IMR-90 (cell line): ENCODE data around the gene MTREX. TPM values are rescaled to one million over a fixed set of nuclear protein-coding genes. Genes with fewer than 3 reads are reported as not detected.

Experiments used
- ATAC-seq: fragments of 200-7000 bp; cut with Tn5 transposase; 2 replicates; pipeline ENCODE4 v1.9.1; 2020; ENCODE audit warnings: low read depth, mild to moderate bottlenecking, moderate library complexity
- BruUV-seq: library from RNA; stranded (reverse); fragments of 400-500 nt; replicated peaks from 2 replicates; lab custom pipeline; 2021; lab: Mats Ljungman, UMichigan
- CTCF ChIA-PET: fragments of 300-600 bp; formaldehyde crosslinking; extraction: SDS; loops from one replicate; lab custom pipeline; 2021; ENCODE audit warnings: antibody characterized with exemption; lab: Yijun Ruan, JAX
- POLR2A ChIA-PET: fragments of 300-600 bp; sonication (Branson Sonifier 250); formaldehyde crosslinking; loops from one replicate; lab custom pipeline; 2022; ENCODE audit warnings: antibody characterized with exemption; ENCODE audit not compliant: unreplicated experiment; lab: Charles Lee
- DNase-seq: peaks from one replicate; pipeline ENCODE4 v3.0.0; 2013
- H2AFZ ChIP-seq: replicated peaks from 2 replicates; pipeline ENCODE3; 2013; ENCODE audit warnings: low read length, mild to moderate bottlenecking; ENCODE audit not compliant: poor library complexity
- H2AK5ac ChIP-seq: 2 replicates; pipeline ENCODE4 v1.6.1; 2013; ENCODE audit warnings: low read depth, low read length, inconsistent platforms
- H2AK9ac ChIP-seq: replicated peaks from 2 replicates; pipeline ENCODE3; 2013; ENCODE audit warnings: mild to moderate bottlenecking, low read depth, low read length, moderate library complexity; ENCODE audit not compliant: poor library complexity
- H2BK120ac ChIP-seq: 2 replicates; pipeline ENCODE4 v1.6.1; 2013; ENCODE audit warnings: low read depth, low read length, inconsistent platforms
- H2BK15ac ChIP-seq: 3 replicates; pipeline ENCODE4 v1.6.1; 2013; ENCODE audit warnings: low read depth, low read length, inconsistent platforms
- H2BK20ac ChIP-seq: 2 replicates; pipeline ENCODE4 v1.6.1; 2013; ENCODE audit warnings: low read depth, mild to moderate bottlenecking, inconsistent platforms, low read length, moderate library complexity
- H2BK5ac ChIP-seq: 2 replicates; pipeline ENCODE4 v1.6.1; 2013; ENCODE audit warnings: mild to moderate bottlenecking, low read depth, low read length, inconsistent platforms; ENCODE audit not compliant: poor library complexity, severe bottlenecking
- H3K14ac ChIP-seq: replicated peaks from 2 replicates; pipeline ENCODE4 v1.6.1; 2013; ENCODE audit warnings: low read depth, low read length, inconsistent platforms
- H3K18ac ChIP-seq: 2 replicates; pipeline ENCODE4 v1.6.1; 2013; ENCODE audit warnings: low read depth, low read length, control low read depth
- H3K23ac ChIP-seq: 2 replicates; pipeline ENCODE4 v1.6.1; 2013; ENCODE audit warnings: low read depth, low read length, inconsistent platforms
- H3K27ac ChIP-seq: 2 replicates; pipeline ENCODE4 v1.5.1; 2013; ENCODE audit warnings: mild to moderate bottlenecking, control low read depth, low read length; ENCODE audit not compliant: insufficient read depth
- H3K27me3 ChIP-seq: 2 replicates; pipeline ENCODE4 v1.6.1; 2013; ENCODE audit warnings: low read length; ENCODE audit not compliant: control insufficient read depth, insufficient read depth
- H3K36me3 ChIP-seq: 2 replicates; pipeline ENCODE4 v1.6.1; 2013; ENCODE audit warnings: low read length, mixed read lengths; ENCODE audit not compliant: control insufficient read depth, insufficient read depth
- H3K4ac ChIP-seq: 2 replicates; pipeline ENCODE4 v1.6.1; 2013; ENCODE audit warnings: low read depth, low read length, inconsistent platforms
- H3K4me1 ChIP-seq: 2 replicates; pipeline ENCODE4 v1.6.1; 2013; ENCODE audit warnings: low read length, mixed read lengths; ENCODE audit not compliant: control insufficient read depth, insufficient read depth
- H3K4me2 ChIP-seq: 2 replicates; pipeline ENCODE4 v1.6.1; 2013; ENCODE audit warnings: low read depth, mild to moderate bottlenecking, control low read depth, low read length, moderate library complexity
- H3K4me3 ChIP-seq: 2 replicates; pipeline ENCODE4 v1.5.1; 2013; ENCODE audit warnings: low read depth, mild to moderate bottlenecking, control low read depth, low read length, moderate library complexity; ENCODE audit not compliant: insufficient read depth
- H3K56ac ChIP-seq: 2 replicates; pipeline ENCODE4 v1.6.1; 2013; ENCODE audit warnings: low read length, inconsistent platforms; ENCODE audit not compliant: insufficient read depth; ENCODE audit errors: extremely low read depth
- H3K79me1 ChIP-seq, 2 experiments: 2 replicates each; pipeline ENCODE4 v1.6.1; 2013; ENCODE audit warnings: low read length in 2 of 2, inconsistent platforms in 1 of 2, low read depth in 1 of 2
- H3K9ac ChIP-seq: 2 replicates; pipeline ENCODE4 v1.6.1; 2013; ENCODE audit warnings: low read depth, low read length, control low read depth
- H3K9me1 ChIP-seq: 2 replicates; pipeline ENCODE4 v1.6.1; 2013; ENCODE audit warnings: low read length, inconsistent platforms; ENCODE audit not compliant: insufficient read depth
- H3K9me3 ChIP-seq: 2 replicates; pipeline ENCODE4 v1.6.1; 2013; ENCODE audit warnings: low read length; ENCODE audit not compliant: control insufficient read depth, insufficient read depth
- H4K20me1 ChIP-seq: 2 replicates; pipeline ENCODE4 v1.6.1; 2013; ENCODE audit warnings: low read length, inconsistent platforms; ENCODE audit not compliant: insufficient read depth
- H4K5ac ChIP-seq: 2 replicates; pipeline ENCODE4 v1.6.1; 2013; ENCODE audit warnings: mild to moderate bottlenecking, low read depth, low read length, control low read depth
- H4K8ac ChIP-seq, 2 experiments: 2 replicates each; pipeline ENCODE4 v1.6.1; 2013; ENCODE audit warnings: low read depth in 2 of 2, low read length in 2 of 2, control low read depth in 1 of 2, inconsistent platforms in 1 of 2
- H4K91ac ChIP-seq: 2 replicates; pipeline ENCODE4 v1.6.1; 2013; ENCODE audit warnings: low read depth, low read length, inconsistent platforms; ENCODE audit not compliant: insufficient read depth
- BHLHE40 ChIP-seq: fragments of 150-350 bp; IDR thresholded peaks from 2 replicates; pipeline ENCODE4 v1.6.1; 2016; ENCODE audit warnings: mild to moderate bottlenecking, low read depth, low read length
- CEBPB ChIP-seq: IDR thresholded peaks from 2 replicates; pipeline ENCODE4 v1.6.1; 2012; ENCODE audit warnings: low read depth, low read length, improper control_type of control experiment
- CHD1 ChIP-seq: IDR thresholded peaks from 2 replicates; pipeline ENCODE4 v1.6.1; 2012; ENCODE audit warnings: low read depth, low read length, improper control_type of control experiment
- FOS ChIP-seq: fragments of 150-350 bp; IDR thresholded peaks from 2 replicates; pipeline ENCODE4 v1.6.1; 2016; ENCODE audit warnings: low read depth, low read length
- MAFK ChIP-seq: IDR thresholded peaks from 2 replicates; pipeline ENCODE4 v1.6.1; 2012; ENCODE audit warnings: low read depth, low read length, improper control_type of control experiment
- MAZ ChIP-seq: IDR thresholded peaks from 2 replicates; pipeline ENCODE4 v1.6.1; 2012; ENCODE audit warnings: low read depth, mild to moderate bottlenecking, low read length, improper control_type of control experiment, moderate library complexity, borderline replicate concordance
- MXI1 ChIP-seq: IDR thresholded peaks from 2 replicates; pipeline ENCODE4 v1.6.1; 2012; ENCODE audit warnings: low read depth, mild to moderate bottlenecking, low read length, moderate library complexity, borderline replicate concordance
- NFE2L2 ChIP-seq: fragments of 150-350 bp; IDR thresholded peaks from 2 replicates; pipeline ENCODE4 v1.6.1; 2016; ENCODE audit warnings: low read depth, mild to moderate bottlenecking, low read length
- POLR2A ChIP-seq: IDR thresholded peaks from 2 replicates; pipeline ENCODE4 v1.6.1; 2012; ENCODE audit warnings: mild to moderate bottlenecking, low read depth, low read length
- RAD21 ChIP-seq: IDR thresholded peaks from 2 replicates; pipeline ENCODE4 v1.6.1; 2012; ENCODE audit warnings: low read length, improper control_type of control experiment
- RCOR1 ChIP-seq: IDR thresholded peaks from 2 replicates; pipeline ENCODE4 v1.6.1; 2012; ENCODE audit warnings: mild to moderate bottlenecking, low read length, improper control_type of control experiment; ENCODE audit not compliant: insufficient replicate concordance
- SMC3 ChIP-seq: fragments of 150-350 bp; IDR thresholded peaks from 2 replicates; pipeline ENCODE4 v1.6.1; 2016; ENCODE audit warnings: low read depth, mild to moderate bottlenecking, antibody characterized with exemption, low read length, moderate library complexity
- USF2 ChIP-seq: fragments of 150-350 bp; IDR thresholded peaks from 2 replicates; pipeline ENCODE4 v1.6.1; 2017; ENCODE audit warnings: mild to moderate bottlenecking, antibody characterized with exemption, low read length, low read depth
- WGBS, 2 experiments: methylation state at CpG; one replicate each; pipeline versions ENCODE4 v1.1.5 to v1.1.7; 2013; ENCODE audit warnings: missing lambda C conversion rate in 2 of 2; ENCODE audit not compliant: insufficient read length in 1 of 2; ENCODE audit errors: extremely low coverage in 2 of 2; 5-methylcytosine and 5-hydroxymethylcytosine counted together
- dilution Hi-C: fragments of 300-500 bp; cut with HindIII; formaldehyde crosslinking; loops from one replicate; pipeline ENCODE4 v1.14.3; 2018; ENCODE audit warnings: low sequenced_read_pairs; ENCODE audit not compliant: unreplicated experiment
- in situ Hi-C: fragments of 300-500 bp; cut with MboI; formaldehyde crosslinking; loops from 3 replicates; pipeline ENCODE4 v1.14.3; 2019; ENCODE audit warnings: low sequenced_read_pairs, inconsistent platforms, mixed read lengths
- intact Hi-C: fragments of 100-400 bp; cut with micrococcal nuclease; formaldehyde crosslinking; loops from 2 replicates; pipeline ENCODE4 v1.10.0; 2022
- polyA plus RNA-seq, 3 experiments: library from polyadenylated mRNA; depleted of rRNA; stranded (reverse); fragments of >200 nt; gene quantifications; 2 replicates each; pipeline ENCODE4 v1.2.3, GENCODE V29; 2012; ENCODE audit warnings: low replicate concordance in 1 of 3
- total RNA-seq: library from RNA; depleted of rRNA; stranded (reverse); fragments of >200 nt; gene quantifications from 2 replicates; pipeline ENCODE4 v1.2.3, GENCODE V29; 2012
- TF ChIP-seq, protein P1 (sequence below): fragments of 150-350 bp; IDR thresholded peaks from 2 replicates; pipeline ENCODE4 v1.6.1; 2016; ENCODE audit warnings: low read depth, mild to moderate bottlenecking, low read length, moderate library complexity, borderline replicate concordance
- TF ChIP-seq, protein P2 (sequence below): conservative IDR thresholded peaks from 2 replicates; pipeline ENCODE4 v1.5.1; 2012; ENCODE audit warnings: mild to moderate bottlenecking, low read depth, low read length, improper control_type of control experiment

MTREX gene
- total and polyA plus RNA-seq, 2 of the 4 experiments (the other 2 are of a cell fraction) = 22.1 to 33.2 TPM

DNA sequence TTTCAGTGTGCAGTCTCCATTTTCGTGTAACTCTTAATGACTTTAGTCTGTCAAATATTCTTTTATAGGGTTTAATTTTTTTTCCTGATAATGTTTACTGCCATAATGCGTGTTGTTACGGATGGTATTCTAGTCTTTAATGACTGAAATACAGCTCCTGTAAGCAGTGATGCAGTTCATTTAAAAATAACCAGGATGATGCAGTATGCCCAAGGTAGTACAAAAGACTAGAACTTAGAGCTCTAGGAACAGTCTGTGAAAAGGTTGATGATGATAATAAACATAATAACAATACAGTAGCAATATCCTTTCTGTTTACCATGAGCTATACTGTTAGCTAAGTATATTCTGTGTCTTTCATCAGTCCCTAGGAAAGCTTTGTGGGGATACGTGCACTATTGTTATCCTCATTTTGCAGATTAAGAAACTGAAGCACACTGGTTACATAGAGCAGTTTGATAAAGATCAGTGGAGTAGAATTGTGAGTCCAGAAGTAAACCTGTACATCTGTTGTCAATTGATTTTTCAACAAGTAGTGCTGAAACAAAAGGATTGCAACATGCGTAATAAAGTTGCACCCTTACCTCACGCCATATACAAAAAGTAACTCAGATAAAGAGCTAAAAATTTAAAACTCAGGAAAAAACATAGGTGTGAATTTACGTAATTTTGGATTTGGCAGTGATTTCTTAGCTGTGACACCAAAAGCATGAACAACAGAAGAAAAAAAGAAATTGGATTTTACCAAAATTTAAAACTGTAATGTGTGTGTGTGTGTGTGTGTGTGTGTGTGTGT is 64.5 kb downstream of the MTREX start:
- no peak for ATAC-seq
- in situ Hi-C loops = no loop called here
- TF ChIP-seq BHLHE40 = no peak
- no peak for TF ChIP-seq POLR2A
- no peak for TF ChIP-seq NFE2L2
- TF ChIP-seq, protein P1, sequence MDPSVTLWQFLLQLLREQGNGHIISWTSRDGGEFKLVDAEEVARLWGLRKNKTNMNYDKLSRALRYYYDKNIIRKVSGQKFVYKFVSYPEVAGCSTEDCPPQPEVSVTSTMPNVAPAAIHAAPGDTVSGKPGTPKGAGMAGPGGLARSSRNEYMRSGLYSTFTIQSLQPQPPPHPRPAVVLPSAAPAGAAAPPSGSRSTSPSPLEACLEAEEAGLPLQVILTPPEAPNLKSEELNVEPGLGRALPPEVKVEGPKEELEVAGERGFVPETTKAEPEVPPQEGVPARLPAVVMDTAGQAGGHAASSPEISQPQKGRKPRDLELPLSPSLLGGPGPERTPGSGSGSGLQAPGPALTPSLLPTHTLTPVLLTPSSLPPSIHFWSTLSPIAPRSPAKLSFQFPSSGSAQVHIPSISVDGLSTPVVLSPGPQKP = no peak
- TF ChIP-seq MAFK = no peak
- no peak for TF ChIP-seq FOS
- no peak for TF ChIP-seq CEBPB
- no peak for TF ChIP-seq MAZ
- TF ChIP-seq SMC3 = no peak
- no peak for TF ChIP-seq MXI1
- no peak for TF ChIP-seq RCOR1
- TF ChIP-seq USF2 = no peak
- TF ChIP-seq, protein P2, sequence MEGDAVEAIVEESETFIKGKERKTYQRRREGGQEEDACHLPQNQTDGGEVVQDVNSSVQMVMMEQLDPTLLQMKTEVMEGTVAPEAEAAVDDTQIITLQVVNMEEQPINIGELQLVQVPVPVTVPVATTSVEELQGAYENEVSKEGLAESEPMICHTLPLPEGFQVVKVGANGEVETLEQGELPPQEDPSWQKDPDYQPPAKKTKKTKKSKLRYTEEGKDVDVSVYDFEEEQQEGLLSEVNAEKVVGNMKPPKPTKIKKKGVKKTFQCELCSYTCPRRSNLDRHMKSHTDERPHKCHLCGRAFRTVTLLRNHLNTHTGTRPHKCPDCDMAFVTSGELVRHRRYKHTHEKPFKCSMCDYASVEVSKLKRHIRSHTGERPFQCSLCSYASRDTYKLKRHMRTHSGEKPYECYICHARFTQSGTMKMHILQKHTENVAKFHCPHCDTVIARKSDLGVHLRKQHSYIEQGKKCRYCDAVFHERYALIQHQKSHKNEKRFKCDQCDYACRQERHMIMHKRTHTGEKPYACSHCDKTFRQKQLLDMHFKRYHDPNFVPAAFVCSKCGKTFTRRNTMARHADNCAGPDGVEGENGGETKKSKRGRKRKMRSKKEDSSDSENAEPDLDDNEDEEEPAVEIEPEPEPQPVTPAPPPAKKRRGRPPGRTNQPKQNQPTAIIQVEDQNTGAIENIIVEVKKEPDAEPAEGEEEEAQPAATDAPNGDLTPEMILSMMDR = no peak
- TF ChIP-seq CHD1 = no peak
- TF ChIP-seq RAD21 = no peak

More for the DNA sequence above, 64.5 kb downstream of the MTREX start:
- no peak for DNase-seq
- no TSS peak for BruUV-seq
- no peaks in the 10 kb centered on the region for H4K20me1 ChIP-seq
- H3K79me1 ChIP-seq = peaks cover 0 to 8% of the 10 kb centered on the region in 2 experiments; a peak in 2 of 4 replicates
- H3K14ac ChIP-seq = no peak overlapping the region
- H4K5ac ChIP-seq = no peak overlapping the region
- H2BK15ac ChIP-seq = no peak overlapping the region
- H2AK5ac ChIP-seq = no peak overlapping the region
- no peak overlapping the region for H2BK20ac ChIP-seq
- no peak overlapping the region for H2AFZ ChIP-seq
- H3K9me1 ChIP-seq = no peaks in the 10 kb centered on the region
- no peak overlapping the region for H3K4me3 ChIP-seq
- H3K36me3 ChIP-seq = peaks cover 9% of the 10 kb centered on the region; the same call in 1 of the 2 replicates
- CTCF ChIA-PET = interaction anchor here (0.7 kb wide), 1 partner anchor 11 kb away, joined by 3 read pairs; no protein-coding TSS in a partner anchor
- intact Hi-C loops (no loop called here), dilution Hi-C loops (no loop called here)
- H4K8ac ChIP-seq = no peak overlapping the region
- H3K18ac ChIP-seq = no peak overlapping the region
- no peaks in the 10 kb centered on the region for H3K4me1 ChIP-seq
- H3K27me3 ChIP-seq = no peaks in the 10 kb centered on the region
- no peak overlapping the region for H3K27ac ChIP-seq
- no peak overlapping the region for H2BK120ac ChIP-seq
- H4K91ac ChIP-seq = no peak overlapping the region
- WGBS, 2 experiments = no CpG with 5 or more reads among the region's 7 CpGs
- H3K56ac ChIP-seq = no peak overlapping the region
- no peak overlapping the region for H3K23ac ChIP-seq
- no peaks in the 10 kb centered on the region for H3K9me3 ChIP-seq
- no peak overlapping the region for H2BK5ac ChIP-seq
- H2AK9ac ChIP-seq = no peak overlapping the region
- H3K4me2 ChIP-seq = no peak overlapping the region
- H3K9ac ChIP-seq = no peak overlapping the region
- POLR2A ChIA-PET = no interaction called here
- no peak overlapping the region for H3K4ac ChIP-seq
